HG02588 (cell line): ENCODE measurements around the gene IGSF10.

ENCODE experiments used
- ATAC-seq: cut with Tn5 transposase; IDR thresholded peaks from one replicate; pipeline ENCODE4 v1.9.1; 2021; ENCODE audit warnings: mild to moderate bottlenecking, moderate library complexity; ENCODE audit not compliant: unreplicated experiment

Gene IGSF10

GRCh38 chr3:151423091-151423490 lies 37.8 kb downstream of the IGSF10 start:
- ATAC-seq: no peak

GRCh38 chr3:151421938-151422337 lies 38.9 kb downstream of the IGSF10 start:
- ATAC-seq: no peak

GRCh38 chr3:151419806-151420205 lies 41.1 kb downstream of the IGSF10 start:
- ATAC-seq: no peak

- no peak for ATAC-seq
Measured at GRCh38 chr3:151415289-151415688, 45.6 kb downstream of the IGSF10 start.

- ATAC-seq: no peak
Measured at GRCh38 chr3:151412989-151413388, 47.9 kb downstream of the IGSF10 start.
